Mesendoderm (in vitro differentiated cells): ENCODE data around the gene STX10.

Experiments
- DNase-seq: peaks from one replicate; pipeline ENCODE4 v3.0.0; 2013
- H2AK5ac ChIP-seq: 2 replicates; pipeline ENCODE4 v1.6.1; 2013; ENCODE audit warnings: low read length, inconsistent platforms
- H2BK120ac ChIP-seq: 2 replicates; pipeline ENCODE4 v1.6.1; 2013; ENCODE audit warnings: low read depth, mild to moderate bottlenecking, low read length, moderate library complexity, mixed read lengths
- H2BK15ac ChIP-seq: replicated peaks from 2 replicates; pipeline ENCODE4 v1.6.1; 2013; ENCODE audit warnings: low read depth, mild to moderate bottlenecking, moderate library complexity
- H2BK5ac ChIP-seq: 2 replicates; pipeline ENCODE4 v1.6.1; 2013; ENCODE audit warnings: low read length, inconsistent platforms
- H3K18ac ChIP-seq: 2 replicates; pipeline ENCODE4 v1.6.1; 2013; ENCODE audit warnings: mild to moderate bottlenecking, low read length, mixed read lengths
- H3K23ac ChIP-seq: one replicate; pipeline ENCODE4 v1.6.1; 2013; ENCODE audit warnings: low read length
- H3K27ac ChIP-seq: 2 replicates; pipeline ENCODE4 v1.5.1; 2013; ENCODE audit warnings: low read depth, mild to moderate bottlenecking, inconsistent platforms, low read length, moderate library complexity
- H3K27me3 ChIP-seq: 2 replicates; pipeline ENCODE4 v1.6.1; 2013; ENCODE audit warnings: low read length, control low read depth, mild to moderate bottlenecking, inconsistent platforms; ENCODE audit not compliant: insufficient read depth, poor library complexity
- H3K36me3 ChIP-seq: 2 replicates; pipeline ENCODE4 v1.6.1; 2013; ENCODE audit warnings: low read length, inconsistent platforms; ENCODE audit not compliant: control insufficient read depth, insufficient read depth
- H3K4ac ChIP-seq: one replicate; pipeline ENCODE4 v1.6.1; 2013; ENCODE audit warnings: low read depth, mild to moderate bottlenecking, low read length, moderate library complexity
- H3K4me1 ChIP-seq: 2 replicates; pipeline ENCODE4 v1.6.1; 2013; ENCODE audit warnings: low read depth, low read length, inconsistent platforms; ENCODE audit not compliant: control insufficient read depth
- H3K4me2 ChIP-seq: 2 replicates; pipeline ENCODE4 v1.6.1; 2013; ENCODE audit warnings: low read length
- H3K4me3 ChIP-seq: 2 replicates; pipeline ENCODE4 v1.5.1; 2013; ENCODE audit warnings: mild to moderate bottlenecking, low read length
- H3K56ac ChIP-seq: one replicate; pipeline ENCODE4 v1.6.1; 2013; ENCODE audit warnings: low read length
- H3K79me1 ChIP-seq: 2 replicates; pipeline ENCODE4 v1.6.1; 2013; ENCODE audit warnings: low read length, inconsistent platforms
- H3K79me2 ChIP-seq: 2 replicates; pipeline ENCODE4 v1.6.1; 2013; ENCODE audit warnings: mild to moderate bottlenecking, low read length; ENCODE audit not compliant: control insufficient read depth, insufficient read depth
- H3K9ac ChIP-seq: 2 replicates; pipeline ENCODE4 v1.6.1; 2013; ENCODE audit warnings: low read length, inconsistent platforms
- H4K5ac ChIP-seq: one replicate; pipeline ENCODE4 v1.6.1; 2013; ENCODE audit warnings: low read length
- H4K8ac ChIP-seq: one replicate; pipeline ENCODE4 v1.6.1; 2013; ENCODE audit warnings: low read depth, mild to moderate bottlenecking, control low read depth, low read length, moderate library complexity
- WGBS: extraction: QIAGEN DNeasy Blood & Tissue Kit; methylation state at CpG from one replicate; pipeline ENCODE4 v1.1.7; 2013; ENCODE audit warnings: low lambda C conversion rate, missing lambda C conversion rate; ENCODE audit not compliant: insufficient coverage; ENCODE audit errors: extremely low coverage; 5-methylcytosine and 5-hydroxymethylcytosine counted together

Gene STX10

GRCh38 chr19:13099073-13099999 lies 50.8 kb downstream of the STX10 start:
- no peak overlapping the region for H2BK120ac ChIP-seq
- peak overlapping the region; percentile 10 for H3K4me2 ChIP-seq
- no peaks in the 10 kb centered on the region for H3K36me3 ChIP-seq
- H2BK15ac ChIP-seq = no peak overlapping the region
- no peak overlapping the region for H3K4ac ChIP-seq
- no peak overlapping the region for H3K18ac ChIP-seq
- H3K56ac ChIP-seq = peak overlapping the region; percentile 35
- H4K8ac ChIP-seq = no peak overlapping the region
- peaks cover 15% of the 10 kb centered on the region for H3K27me3 ChIP-seq
- H3K27ac ChIP-seq = no peak overlapping the region
- H3K79me2 ChIP-seq = no peaks in the 10 kb centered on the region
- no peaks in the 10 kb centered on the region for H3K79me1 ChIP-seq
- H3K23ac ChIP-seq = no peak overlapping the region
- peak overlapping the region; percentile 41 for H3K9ac ChIP-seq
- H3K4me1 ChIP-seq = peaks cover 4% of the 10 kb centered on the region
- no CpG with 5 or more reads among the region's 77 CpGs for WGBS
- H3K4me3 ChIP-seq = no peak overlapping the region
- H4K5ac ChIP-seq = no peak overlapping the region
- peak; percentile 68 for DNase-seq
- H2AK5ac ChIP-seq = no peak overlapping the region
- H2BK5ac ChIP-seq = no peak overlapping the region

- Histone ChIP-seq H3K4me1 (peaks cover 9% of the 10 kb centered on the region), H3K27me3 (peaks cover 15% of the 10 kb centered on the region), H4K5ac (no peak overlapping the region), H3K27ac (no peak overlapping the region), H3K4ac (no peak overlapping the region), H2BK120ac (no peak overlapping the region), H3K23ac (no peak overlapping the region), H4K8ac (no peak overlapping the region), H3K36me3 (no peaks in the 10 kb centered on the region), H3K79me1 (no peaks in the 10 kb centered on the region), H2BK15ac (no peak overlapping the region), H3K18ac (no peak overlapping the region), H3K79me2 (no peaks in the 10 kb centered on the region), H2BK5ac (no peak overlapping the region), H3K4me3 (no peak overlapping the region), H3K9ac (no peak overlapping the region), H2AK5ac (no peak overlapping the region), H3K56ac (no peak overlapping the region), H3K4me2 (no peak overlapping the region)
- no CpG with 5 or more reads among the region's 58 CpGs for WGBS
- peak; percentile 60 for DNase-seq
Measured at GRCh38 chr19:13098277-13099072, 51.7 kb downstream of the STX10 start.

- Histone ChIP-seq H3K4me2 (no peak overlapping the region), H3K56ac (no peak overlapping the region), H3K4ac (no peak overlapping the region), H2BK15ac (no peak overlapping the region), H3K23ac (no peak overlapping the region), H3K79me1 (no peaks in the 10 kb centered on the region), H2BK120ac (no peak overlapping the region), H3K18ac (no peak overlapping the region), H3K27ac (no peak overlapping the region), H3K4me1 (peaks cover 9% of the 10 kb centered on the region), H2BK5ac (no peak overlapping the region), H3K9ac (no peak overlapping the region), H3K36me3 (no peaks in the 10 kb centered on the region), H3K79me2 (no peaks in the 10 kb centered on the region), H3K4me3 (no peak overlapping the region), H3K27me3 (peaks cover 15% of the 10 kb centered on the region), H4K8ac (no peak overlapping the region), H2AK5ac (no peak overlapping the region), H4K5ac (no peak overlapping the region)
- no CpG with 5 or more reads among the region's 69 CpGs for WGBS
- DNase-seq = no peak
Measured at GRCh38 chr19:13097463-13098258, 52.5 kb downstream of the STX10 start.

DNA sequence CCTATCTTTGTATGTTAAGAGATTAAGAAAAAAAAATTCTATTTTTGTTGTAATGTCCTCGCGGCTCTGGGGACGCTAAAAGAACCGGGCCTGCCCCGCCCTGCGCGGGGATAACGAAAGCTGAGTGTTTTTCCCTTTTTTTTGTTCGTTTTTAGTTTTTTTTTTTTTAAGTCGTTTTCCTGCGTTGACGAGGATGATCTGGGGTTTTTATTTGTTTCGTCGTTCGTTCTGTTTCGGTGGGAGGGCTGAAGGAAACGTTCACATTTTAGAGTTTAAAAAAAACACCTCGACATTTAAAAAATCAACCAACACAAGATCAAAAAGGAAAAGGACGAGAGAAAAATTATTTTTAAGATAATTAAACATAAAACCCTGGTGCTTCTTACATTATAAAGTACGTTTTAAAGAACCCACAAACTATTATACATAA lies 53.1 kb downstream of the STX10 start:
- Histone ChIP-seq H2BK120ac (no peak overlapping the region), H3K4ac (no peak overlapping the region), H3K56ac (no peak overlapping the region), H3K4me2 (no peak overlapping the region), H3K9ac (no peak overlapping the region), H4K5ac (no peak overlapping the region), H3K79me2 (no peaks in the 10 kb centered on the region), H3K4me3 (no peak overlapping the region), H3K18ac (no peak overlapping the region), H3K23ac (no peak overlapping the region), H3K36me3 (no peaks in the 10 kb centered on the region), H2BK15ac (no peak overlapping the region), H3K27me3 (peaks cover 15% of the 10 kb centered on the region), H3K27ac (no peak overlapping the region), H2AK5ac (no peak overlapping the region), H3K79me1 (no peaks in the 10 kb centered on the region), H4K8ac (no peak overlapping the region), H2BK5ac (no peak overlapping the region), H3K4me1 (peaks cover 9% of the 10 kb centered on the region)
- no peak for DNase-seq
- WGBS = no CpG with 5 or more reads among the region's 20 CpGs

DNA sequence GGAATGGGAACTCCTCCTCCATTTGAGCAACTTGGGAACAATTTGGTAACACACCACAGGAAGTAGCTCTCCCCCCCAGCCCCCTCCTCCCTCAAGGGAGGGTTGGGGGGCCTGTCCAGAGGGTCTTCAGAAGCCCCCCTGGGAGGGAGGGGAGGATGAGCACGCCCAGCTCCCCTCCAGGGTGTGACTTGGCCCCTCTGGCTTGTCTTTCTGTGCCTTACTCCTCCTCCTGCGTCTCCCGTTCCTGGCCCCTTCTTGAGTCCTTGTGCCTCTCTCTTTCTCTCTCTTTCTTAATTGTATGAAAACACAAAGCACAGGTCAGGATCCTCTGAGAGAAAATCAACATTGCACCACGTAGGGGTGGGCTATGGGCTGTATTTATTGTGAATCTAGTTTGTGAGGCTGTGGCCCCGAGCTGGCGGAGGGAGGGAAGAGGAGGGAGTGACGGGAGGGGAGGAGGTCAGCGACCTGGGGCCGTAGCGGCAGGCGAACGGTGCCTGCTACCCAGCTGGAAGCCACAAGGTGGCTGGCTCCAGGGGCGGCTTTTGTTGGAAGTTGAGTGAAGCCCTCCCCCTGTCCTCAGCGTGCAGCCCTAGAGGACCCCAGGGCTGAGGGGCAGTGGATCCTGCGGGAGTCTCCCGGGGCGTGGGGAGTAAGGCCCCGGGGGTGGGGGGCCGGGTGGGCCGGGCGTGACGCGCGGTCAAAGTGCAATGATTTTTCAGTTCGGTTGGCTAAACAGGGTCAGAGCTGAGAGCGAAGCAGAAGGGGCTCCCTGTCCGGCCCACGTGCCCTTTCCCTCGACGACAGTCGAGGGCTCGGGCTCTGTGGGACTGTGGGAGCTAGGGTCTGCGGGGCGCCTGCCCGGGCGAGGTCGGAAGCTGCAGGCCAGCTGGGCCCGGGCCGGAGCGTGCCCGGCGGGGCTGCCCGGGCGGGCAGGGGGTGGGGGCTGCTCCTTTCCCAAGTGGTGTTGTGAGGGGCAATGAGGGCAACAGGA lies 53.9 kb downstream of the STX10 start:
- Histone ChIP-seq H3K56ac (peak overlapping the region; percentile 34), H3K23ac (no peak overlapping the region), H3K4me3 (no peak overlapping the region), H3K27ac (no peak overlapping the region), H3K4me1 (peaks cover 10% of the 10 kb centered on the region), H3K18ac (peak overlapping the region; percentile 29), H3K4me2 (peak overlapping the region; percentile 69), H3K4ac (no peak overlapping the region), H3K36me3 (no peaks in the 10 kb centered on the region), H4K5ac (no peak overlapping the region), H4K8ac (no peak overlapping the region), H3K9ac (peak overlapping the region; percentile 18), H3K79me2 (no peaks in the 10 kb centered on the region), H3K27me3 (peaks cover 15% of the 10 kb centered on the region), H3K79me1 (no peaks in the 10 kb centered on the region), H2BK5ac (no peak overlapping the region), H2BK120ac (no peak overlapping the region), H2AK5ac (no peak overlapping the region), H2BK15ac (no peak overlapping the region)
- no CpG with 5 or more reads among the region's 44 CpGs for WGBS
- DNase-seq = peak; percentile 87
